ENCODE measurements around the gene SLC12A7.
"Not testable (repeated sequence)": the region's sequence is repeated elsewhere in the genome, so short reads cannot be mapped to it uniquely, and the experiment has no call there.

SLC12A7 gene

GRCh38 chr5:1111727-1112289 lies at the start of gene SLC12A7:
TSS of gene SLC12A7 (minus strand) at chr5:1112063. CDS start at chr5:1111991, 72 bp downstream.
- no peak for DNase-seq

- DNase-seq = no peak
These were observed 49.4 kb upstream of the SLC12A7 start for GRCh38 chr5:1161108-1161832.

GRCh38 chr5:1159774-1160406 lies 48.0 kb upstream of the SLC12A7 start:
- DNase-seq = no peak

GRCh38 chr5:1159341-1159675 lies 47.4 kb upstream of the SLC12A7 start:
- DNase-seq = no peak

- no peak for DNase-seq
These were observed 46.9 kb upstream of the SLC12A7 start for GRCh38 chr5:1158647-1159340.

- not testable (repeated sequence) for DNase-seq
These were observed 45.7 kb upstream of the SLC12A7 start for GRCh38 chr5:1157461-1157986.

- DNase-seq = no peak
These were observed 45.0 kb upstream of the SLC12A7 start for GRCh38 chr5:1156754-1157460.

- DNase-seq = no peak
These were observed 44.3 kb upstream of the SLC12A7 start for GRCh38 chr5:1156033-1156753.

- no peak for DNase-seq
These were observed 43.5 kb upstream of the SLC12A7 start for GRCh38 chr5:1155191-1156032.

- no peak for DNase-seq
These were observed 41.6 kb upstream of the SLC12A7 start for GRCh38 chr5:1153428-1153827.

GRCh38 chr5:1152771-1153282 lies 41.0 kb upstream of the SLC12A7 start:
- DNase-seq = no peak

- DNase-seq = no peak
These were observed 40.3 kb upstream of the SLC12A7 start for GRCh38 chr5:1152156-1152555.

GRCh38 chr5:1151316-1151715 lies 39.5 kb upstream of the SLC12A7 start:
- no peak for DNase-seq

GRCh38 chr5:1150866-1151265 lies 39.0 kb upstream of the SLC12A7 start:
- no peak for DNase-seq

- no peak for DNase-seq
These were observed 33.0 kb upstream of the SLC12A7 start for GRCh38 chr5:1144638-1145396.

GRCh38 chr5:1144089-1144488 lies 32.2 kb upstream of the SLC12A7 start:
- no peak for DNase-seq

- no peak for DNase-seq
These were observed 31.7 kb upstream of the SLC12A7 start for GRCh38 chr5:1143670-1143951.

GRCh38 chr5:1142886-1143669 lies 31.2 kb upstream of the SLC12A7 start:
- no peak for DNase-seq

- no peak for DNase-seq
These were observed 30.0 kb upstream of the SLC12A7 start for GRCh38 chr5:1141834-1142233.

GRCh38 chr5:1140818-1141189 lies 28.9 kb upstream of the SLC12A7 start:
- DNase-seq = no peak
